Lower leg skin (tissue), 3 donors: Measurements from ENCODE around the gene JPT1.

Experiments used
- CTCF ChIP-seq, 3 donors: fragments of 450-650 bp; IDR thresholded peaks; one replicate each; pipeline ENCODE4 v1.5.1; 2016; ENCODE audit warnings: antibody characterized with exemption in 3 of 3, mild to moderate bottlenecking in 3 of 3, moderate library complexity in 2 of 3
- POLR2A ChIP-seq, 2 donors: fragments of 450-650 bp; IDR thresholded peaks; one replicate each; pipeline ENCODE4 v1.6.1; 2016 to 2017; ENCODE audit warnings: antibody characterized with exemption in 2 of 2, mild to moderate bottlenecking in 1 of 2, moderate library complexity in 1 of 2

GRCh38 chr17:75152523-75152921, 1.8 kb downstream of the JPT1 start:
- no peak for TF ChIP-seq POLR2A (IDR thresholded peaks at IDR 0.05)
- TF ChIP-seq CTCF (IDR thresholded peaks at IDR 0.05) = no peak
